ENCODE measurements around the gene RAE1. TPM values are rescaled to one million over a fixed set of nuclear protein-coding genes. Genes with fewer than 3 reads are reported as not detected.
A peak's percentile ranks its signal among the peaks of the same experiment; 100 is the strongest.

The RAE1 gene
- total RNA-seq, 1 donor from 2014 or later, result 14.9 TPM

- TF ChIP-seq CTCF (IDR thresholded peaks at IDR 0.05), result no peak
- intact Hi-C loops (cut with DNase I), result no loop called here
- Histone ChIP-seq H3K27ac (peak overlapping the region; percentile 55), H3K9me3 (no peaks in the 10 kb centered on the region), H3K27me3 (no peaks in the 10 kb centered on the region), H3K4me1 (peaks cover 39% of the 10 kb centered on the region), H3K4me3 (peak overlapping the region; percentile 64), H3K36me3 (peaks cover 11% of the 10 kb centered on the region)
- DNase-seq, result peak; percentile 71
- no peak for ATAC-seq
Observed at GRCh38 chr20:57391439-57392301, 40.6 kb downstream of the RAE1 start.

GRCh38 chr20:57392512-57393271, 41.6 kb downstream of the RAE1 start:
- ATAC-seq (no peak), DNase-seq (peak; percentile 69)
- H3K9me3 ChIP-seq, result no peaks in the 10 kb centered on the region
- H3K4me3 ChIP-seq, result peak overlapping the region; percentile 64
- intact Hi-C loops (cut with DNase I), result no loop called here
- no peak for TF ChIP-seq CTCF (IDR thresholded peaks at IDR 0.05)
- H3K4me1 ChIP-seq, result peaks cover 45% of the 10 kb centered on the region
- H3K36me3 ChIP-seq, result peaks cover 11% of the 10 kb centered on the region
- peak overlapping the region; percentile 45 for H3K27ac ChIP-seq
- no peaks in the 10 kb centered on the region for H3K27me3 ChIP-seq

GRCh38 chr20:57393321-57394120, 42.5 kb downstream of the RAE1 start:
- peaks cover 11% of the 10 kb centered on the region for H3K36me3 ChIP-seq

GRCh38 chr20:57394121-57395082, 43.3 kb downstream of the RAE1 start:
- no peaks in the 10 kb centered on the region for H3K9me3 ChIP-seq
- no peak for TF ChIP-seq CTCF (IDR thresholded peaks at IDR 0.05)
- DNase-seq (peak; percentile 65), ATAC-seq (no peak)
- H3K27ac ChIP-seq, result no peak overlapping the region
- H3K4me3 ChIP-seq, result no peak overlapping the region
- intact Hi-C loops (cut with DNase I), result no loop called here
- peaks cover 11% of the 10 kb centered on the region for H3K36me3 ChIP-seq
- H3K27me3 ChIP-seq, result no peaks in the 10 kb centered on the region
- peaks cover 60% of the 10 kb centered on the region for H3K4me1 ChIP-seq

More at GRCh38 chr20:57393321-57394120, 42.5 kb downstream of the RAE1 start:
- H3K4me1 ChIP-seq, result peaks cover 53% of the 10 kb centered on the region
- no peak for ATAC-seq
- intact Hi-C loops (cut with DNase I), result no loop called here
- no peaks in the 10 kb centered on the region for H3K27me3 ChIP-seq
- peak overlapping the region; percentile 42 for H3K27ac ChIP-seq
- H3K9me3 ChIP-seq, result no peaks in the 10 kb centered on the region
- DNase-seq, result no peak
- peak overlapping the region; percentile 64 for H3K4me3 ChIP-seq
- TF ChIP-seq CTCF (IDR thresholded peaks at IDR 0.05), result no peak
